ENCODE results near the gene CLK4.

The CLK4 gene

DNA sequence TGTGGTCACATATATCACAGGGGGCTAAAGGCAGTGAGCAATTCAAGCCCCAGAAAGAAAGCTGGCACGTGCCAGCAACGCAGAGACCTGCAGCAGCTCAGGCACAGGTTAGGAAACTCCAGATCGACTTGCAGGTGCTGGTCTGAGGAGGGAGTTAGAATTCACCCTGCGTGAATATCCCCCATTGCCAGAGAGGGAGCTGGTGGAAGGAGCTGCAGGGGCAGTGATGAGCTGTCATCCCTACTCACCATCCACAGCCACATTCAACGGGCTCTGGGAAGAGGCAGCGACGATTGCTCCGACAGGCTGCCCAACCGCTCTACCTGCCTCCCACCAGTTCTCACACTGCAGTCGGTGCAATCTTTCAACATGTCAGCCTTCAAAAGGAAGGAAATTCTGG, 40.8 kb upstream of the CLK4 start:
- Histone ChIP-seq H3K9me3 (ENCODE audit: low read depth, low read length) (no peaks in the 10 kb centered on the region), H3K36me3 (ENCODE audit: insufficient read depth, low read length) (no peaks in the 10 kb centered on the region), H3K4me3 (no peak overlapping the region), H3K9ac (ENCODE audit: insufficient read length) (no peak overlapping the region), H3K27ac (no peak overlapping the region)
- no peak for TF ChIP-seq FOXP2 (optimal IDR thresholded peaks at IDR 0.05; ENCODE audit: control extremely low read depth, extremely low read length, insufficient read depth)
- TF ChIP-seq EZH2 (IDR thresholded peaks at IDR 0.05) = no peak
- no peak for DNase-seq (ENCODE audit: low read depth, low spot score)

DNA sequence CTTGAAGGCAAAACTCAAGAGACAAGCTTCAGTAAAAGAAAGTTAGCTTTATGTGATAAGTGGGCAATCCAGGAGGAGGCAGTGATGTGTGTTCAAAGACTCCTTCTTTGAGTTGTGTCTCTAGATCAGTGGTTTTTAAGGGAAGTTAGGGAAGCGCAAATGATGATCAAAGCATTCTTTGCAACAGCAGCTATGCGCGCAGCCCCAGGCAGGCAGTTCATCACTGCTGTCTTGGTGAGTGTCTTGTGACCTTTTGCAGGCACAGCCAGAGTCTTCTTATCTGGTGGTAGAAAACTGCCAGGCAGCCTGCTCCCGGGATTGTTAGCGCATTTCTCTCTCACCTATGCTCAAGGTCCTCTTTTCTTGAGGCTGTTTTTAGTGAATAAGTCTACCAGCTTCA, 40.3 kb upstream of the CLK4 start:
- Histone ChIP-seq H3K9me3 (ENCODE audit: low read depth, low read length) (no peaks in the 10 kb centered on the region), H3K4me3 (no peak overlapping the region), H3K36me3 (ENCODE audit: insufficient read depth, low read length) (no peaks in the 10 kb centered on the region), H3K9ac (ENCODE audit: insufficient read length) (no peak overlapping the region), H3K27ac (no peak overlapping the region)
- DNase-seq (ENCODE audit: low read depth, low spot score) = no peak
- TF ChIP-seq EZH2 (IDR thresholded peaks at IDR 0.05) (no peak), POLR2AphosphoS5 (IDR thresholded peaks at IDR 0.05; ENCODE audit: borderline replicate concordance, low read depth, low read length) (no peak)

DNA sequence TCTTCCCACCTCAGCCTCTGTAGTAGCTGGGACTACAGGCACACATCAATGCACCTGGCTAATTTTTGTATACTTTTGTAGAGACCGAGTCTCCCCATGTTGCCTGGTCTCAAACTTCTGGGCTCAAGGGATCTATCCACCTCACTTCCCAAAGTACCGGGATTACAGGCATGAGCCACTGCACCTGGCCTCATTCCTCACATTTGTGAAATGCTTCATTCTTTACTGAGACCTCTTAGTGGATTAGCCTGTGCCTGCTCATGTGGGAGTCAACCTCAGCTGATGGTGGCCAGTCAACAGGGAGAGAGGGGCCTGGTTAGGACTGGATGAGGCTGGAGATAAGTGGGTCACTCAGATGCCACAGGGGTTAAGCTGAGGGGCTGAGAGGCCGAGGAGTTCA, 37.3 kb upstream of the CLK4 start:
- H3K36me3 ChIP-seq (ENCODE audit: insufficient read depth, low read length) = no peaks in the 10 kb centered on the region
- H3K9ac ChIP-seq (ENCODE audit: insufficient read length) = no peak overlapping the region
- no peaks in the 10 kb centered on the region for H3K9me3 ChIP-seq (ENCODE audit: low read depth, low read length)
- TF ChIP-seq EZH2 (IDR thresholded peaks at IDR 0.05) (no peak), FOXP2 (optimal IDR thresholded peaks at IDR 0.05; ENCODE audit: control extremely low read depth, extremely low read length, insufficient read depth) (no peak), POLR2AphosphoS5 (IDR thresholded peaks at IDR 0.05; ENCODE audit: borderline replicate concordance, low read depth, low read length) (no peak)
- H3K27ac ChIP-seq = no peak overlapping the region
- no peak for DNase-seq (ENCODE audit: low read depth, low spot score)
- H3K4me3 ChIP-seq = no peak overlapping the region

GRCh38 chr5:178662541-178662860, 35.7 kb upstream of the CLK4 start:
- H3K27ac ChIP-seq = no peak overlapping the region

GRCh38 chr5:178661836-178662540, 35.1 kb upstream of the CLK4 start:
- no peak overlapping the region for H3K9ac ChIP-seq (ENCODE audit: insufficient read length)
- no peaks in the 10 kb centered on the region for H3K9me3 ChIP-seq (ENCODE audit: low read depth, low read length)
- no peaks in the 10 kb centered on the region for H3K36me3 ChIP-seq (ENCODE audit: insufficient read depth, low read length)
- H3K4me3 ChIP-seq = no peak overlapping the region
- DNase-seq (ENCODE audit: low read depth, low spot score) = no peak
- no peak overlapping the region for H3K27ac ChIP-seq
- TF ChIP-seq POLR2AphosphoS5 (IDR thresholded peaks at IDR 0.05; ENCODE audit: borderline replicate concordance, low read depth, low read length) (no peak), FOXP2 (optimal IDR thresholded peaks at IDR 0.05; ENCODE audit: control extremely low read depth, extremely low read length, insufficient read depth) (no peak), EZH2 (IDR thresholded peaks at IDR 0.05) (no peak)

More at GRCh38 chr5:178662541-178662860, 35.7 kb upstream of the CLK4 start:
- H3K4me3 ChIP-seq = no peak overlapping the region
- TF ChIP-seq EZH2 (IDR thresholded peaks at IDR 0.05) (no peak), FOXP2 (optimal IDR thresholded peaks at IDR 0.05; ENCODE audit: control extremely low read depth, extremely low read length, insufficient read depth) (no peak), POLR2AphosphoS5 (IDR thresholded peaks at IDR 0.05; ENCODE audit: borderline replicate concordance, low read depth, low read length) (no peak)
- no peak for DNase-seq (ENCODE audit: low read depth, low spot score)
- no peaks in the 10 kb centered on the region for H3K36me3 ChIP-seq (ENCODE audit: insufficient read depth, low read length)
- no peaks in the 10 kb centered on the region for H3K9me3 ChIP-seq (ENCODE audit: low read depth, low read length)
- H3K9ac ChIP-seq (ENCODE audit: insufficient read length) = no peak overlapping the region

DNA sequence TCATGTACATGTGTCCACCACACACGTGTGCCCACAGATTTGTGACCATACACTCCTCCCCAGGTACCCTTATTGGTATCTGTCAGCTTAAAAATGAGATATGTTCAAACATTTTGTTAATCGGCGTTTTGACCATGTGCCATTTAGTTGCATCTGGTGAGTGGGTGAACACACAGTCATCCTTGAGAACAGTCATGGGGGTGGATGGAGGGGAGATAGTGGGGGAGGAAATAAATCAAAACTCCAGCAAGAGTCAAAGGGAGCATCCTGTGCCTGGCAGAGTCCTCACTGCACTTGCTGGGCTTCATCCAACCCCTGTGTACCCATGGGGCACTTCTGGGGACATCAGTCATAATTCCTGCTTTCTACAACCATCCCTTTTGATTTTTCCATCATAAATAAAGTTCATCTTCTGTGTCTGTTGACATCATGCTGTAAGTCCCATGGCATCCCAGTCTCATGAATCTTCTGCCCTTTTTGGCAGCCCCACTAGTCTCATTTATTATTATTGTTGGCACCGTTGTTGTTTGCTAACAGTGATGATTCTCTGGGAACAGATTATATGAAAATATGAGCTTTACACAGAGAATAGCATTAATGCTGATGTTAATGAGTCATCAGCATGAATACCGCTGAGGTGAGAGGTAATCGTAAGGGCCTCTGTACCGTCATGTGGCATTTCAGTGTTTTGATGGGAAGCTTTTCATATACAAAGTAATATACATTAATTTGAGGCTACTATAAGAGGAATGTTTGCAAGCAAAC, 24.4 kb upstream of the CLK4 start:
- no peaks in the 10 kb centered on the region for H3K36me3 ChIP-seq (ENCODE audit: insufficient read depth, low read length)
- DNase-seq (ENCODE audit: low read depth, low spot score) = no peak
- TF ChIP-seq POLR2AphosphoS5 (IDR thresholded peaks at IDR 0.05; ENCODE audit: borderline replicate concordance, low read depth, low read length) (no peak), FOXP2 (optimal IDR thresholded peaks at IDR 0.05; ENCODE audit: control extremely low read depth, extremely low read length, insufficient read depth) (no peak), EZH2 (IDR thresholded peaks at IDR 0.05) (no peak)

GRCh38 chr5:178650214-178650613, 23.4 kb upstream of the CLK4 start:
- TF ChIP-seq FOXP2 (optimal IDR thresholded peaks at IDR 0.05; ENCODE audit: control extremely low read depth, extremely low read length, insufficient read depth) (no peak), POLR2AphosphoS5 (IDR thresholded peaks at IDR 0.05; ENCODE audit: borderline replicate concordance, low read depth, low read length) (no peak), EZH2 (IDR thresholded peaks at IDR 0.05) (no peak)
- no peak overlapping the region for H3K9ac ChIP-seq (ENCODE audit: insufficient read length)
- H3K4me3 ChIP-seq = no peak overlapping the region
- 0 out of 2 replicates have a peak, but pooled peaks cover 3% of the 10 kb centered on the region for H3K9me3 ChIP-seq (ENCODE audit: low read depth, low read length)
- DNase-seq (ENCODE audit: low read depth, low spot score) = no peak
- H3K27ac ChIP-seq = no peak overlapping the region
- H3K36me3 ChIP-seq (ENCODE audit: insufficient read depth, low read length) = no peaks in the 10 kb centered on the region

More for the DNA sequence above, 24.4 kb upstream of the CLK4 start:
- H3K27ac ChIP-seq = no peak overlapping the region
- 0 out of 2 replicates have a peak, but pooled peaks cover 3% of the 10 kb centered on the region for H3K9me3 ChIP-seq (ENCODE audit: low read depth, low read length)
- no peak overlapping the region for H3K4me3 ChIP-seq
- no peak overlapping the region for H3K9ac ChIP-seq (ENCODE audit: insufficient read length)

- Histone ChIP-seq H3K9me3 (ENCODE audit: low read depth, low read length) (0 out of 2 replicates have a peak, but pooled peaks cover 2% of the 10 kb centered on the region), H3K9ac (ENCODE audit: insufficient read length) (no peak overlapping the region), H3K36me3 (ENCODE audit: insufficient read depth, low read length) (no peaks in the 10 kb centered on the region), H3K4me3 (no peak overlapping the region), H3K27ac (no peak overlapping the region)
- TF ChIP-seq FOXP2 (optimal IDR thresholded peaks at IDR 0.05; ENCODE audit: control extremely low read depth, extremely low read length, insufficient read depth) (no peak), EZH2 (IDR thresholded peaks at IDR 0.05) (no peak), POLR2AphosphoS5 (IDR thresholded peaks at IDR 0.05; ENCODE audit: borderline replicate concordance, low read depth, low read length) (no peak)
- no peak for DNase-seq (ENCODE audit: low read depth, low spot score)
Measured at GRCh38 chr5:178649580-178649979, 22.7 kb upstream of the CLK4 start.

Measured in SK-N-MC (cell line).